A673 (cell line): ENCODE results near the gene PEX5. TPM values are rescaled to one million over a fixed set of nuclear protein-coding genes. Genes with fewer than 3 reads are reported as not detected.

Experiments
- Bru-seq: library from RNA; stranded (reverse); fragments of 400-500 nt; gene quantifications from one replicate; lab custom pipeline; 2021; lab: Mats Ljungman, UMichigan
- BruChase-seq, 2 experiments: library from RNA; stranded (reverse); fragments of 400-500 nt; gene quantifications; one replicate each; lab custom pipeline; 2021; lab: Mats Ljungman, UMichigan
- BruUV-seq: library from RNA; stranded (reverse); fragments of 400-500 nt; replicated peaks from 2 replicates; lab custom pipeline; 2021; lab: Mats Ljungman, UMichigan
- CTCF ChIA-PET: fragments of 300-600 bp; sonication (Branson Sonifier 250); formaldehyde crosslinking; loops from one replicate; lab custom pipeline; 2022; ENCODE audit warnings: antibody characterized with exemption; lab: Charles Lee
- POLR2A ChIA-PET: fragments of 300-600 bp; sonication (Branson Sonifier 250); formaldehyde crosslinking; loops from one replicate; lab custom pipeline; 2022; ENCODE audit warnings: antibody characterized with exemption; ENCODE audit not compliant: low non-redundant PET; lab: Charles Lee
- DNase-seq: peaks from one replicate; pipeline ENCODE4 v3.0.0-alpha.2; 2015; ENCODE audit warnings: low spot score
- H3K27ac ChIP-seq: fragments of 200-600 bp; sonication (generic); 2 replicates; pipeline ENCODE4 v1.5.1; 2016; ENCODE audit warnings: mixed run types, low read depth, mild to moderate bottlenecking, mixed read lengths, antibody characterized with exemption, low read length; ENCODE audit not compliant: poor library complexity, severe bottlenecking
- H3K27me3 ChIP-seq: fragments of 200-600 bp; sonication (generic); replicated peaks from 2 replicates; pipeline ENCODE4 v1.6.1; 2017; ENCODE audit warnings: mixed run types, low read depth, mild to moderate bottlenecking, mixed read lengths, antibody characterized with exemption, low read length; ENCODE audit not compliant: insufficient read depth, poor library complexity
- H3K36me3 ChIP-seq: fragments of 200-600 bp; sonication (generic); 2 replicates; pipeline ENCODE4 v1.6.1; 2016; ENCODE audit warnings: mixed run types, mild to moderate bottlenecking, mixed read lengths, antibody characterized with exemption, low read length; ENCODE audit not compliant: insufficient read depth, poor library complexity, severe bottlenecking
- H3K4me1 ChIP-seq: fragments of 200-600 bp; sonication (generic); 2 replicates; pipeline ENCODE4 v1.6.1; 2017; ENCODE audit warnings: mixed run types, mild to moderate bottlenecking, mixed read lengths, antibody characterized with exemption, low read length; ENCODE audit not compliant: insufficient read depth, poor library complexity, severe bottlenecking
- H3K4me3 ChIP-seq: fragments of 200-600 bp; sonication (generic); 2 replicates; pipeline ENCODE4 v1.5.1; 2016; ENCODE audit warnings: low read depth, mixed run types, mild to moderate bottlenecking, mixed read lengths, low read length; ENCODE audit not compliant: poor library complexity, severe bottlenecking
- H3K9me3 ChIP-seq: fragments of 200-600 bp; sonication (generic); 2 replicates; pipeline ENCODE4 v1.6.1; 2016; ENCODE audit warnings: mixed run types, low read depth, mild to moderate bottlenecking, mixed read lengths, antibody characterized with exemption, low read length; ENCODE audit not compliant: poor library complexity, severe bottlenecking
- EZH2 ChIP-seq: fragments of 200-600 bp; sonication (generic); IDR thresholded peaks from 2 replicates; pipeline ENCODE4 v1.6.1; 2017; ENCODE audit warnings: borderline replicate concordance, low read depth, mild to moderate bottlenecking, mixed read lengths, antibody characterized with exemption, low read length; ENCODE audit not compliant: poor library complexity, severe bottlenecking
- intact Hi-C: fragments of 100-400 bp; cut with micrococcal nuclease; formaldehyde crosslinking; loops from one replicate; pipeline ENCODE4 v1.10.0; 2022; ENCODE audit not compliant: unreplicated experiment
- long read RNA-seq: library from polyadenylated mRNA; stranded (forward); transcript quantifications from one replicate; pipeline ENCODE4 v2.0.0, GENCODE V29; 2022
- total RNA-seq: library from RNA; stranded (reverse); gene quantifications from 2 replicates; pipeline ENCODE4 v1.2.3, GENCODE V29; 2021
- TF ChIP-seq, protein P1 (sequence below): fragments of 300-800, 200-600 bp; sonication (generic); conservative IDR thresholded peaks from 2 replicates; pipeline ENCODE4 v1.5.1; 2017; ENCODE audit warnings: low read depth, mild to moderate bottlenecking, antibody characterized with exemption, low read length, moderate library complexity, mixed read lengths

The PEX5 gene
- 36.9 and 42.7 TPM in 2 replicates for total RNA-seq
- percentile 64 among the genes with signal in this experiment for Bru-seq, nascent RNA
- percentile 68 among the genes with signal in this experiment for BruChase-seq, experiment 1, labeled RNA remaining after a 2-hour chase
- BruChase-seq, experiment 2, labeled RNA remaining after a 6-hour chase: percentile 71 among the genes with signal in this experiment
- long read RNA-seq, partial matches to known transcripts: 0 of 1 reads
- long read RNA-seq, other reads (novel, unspliced or antisense): 1 of 1 reads

DNA sequence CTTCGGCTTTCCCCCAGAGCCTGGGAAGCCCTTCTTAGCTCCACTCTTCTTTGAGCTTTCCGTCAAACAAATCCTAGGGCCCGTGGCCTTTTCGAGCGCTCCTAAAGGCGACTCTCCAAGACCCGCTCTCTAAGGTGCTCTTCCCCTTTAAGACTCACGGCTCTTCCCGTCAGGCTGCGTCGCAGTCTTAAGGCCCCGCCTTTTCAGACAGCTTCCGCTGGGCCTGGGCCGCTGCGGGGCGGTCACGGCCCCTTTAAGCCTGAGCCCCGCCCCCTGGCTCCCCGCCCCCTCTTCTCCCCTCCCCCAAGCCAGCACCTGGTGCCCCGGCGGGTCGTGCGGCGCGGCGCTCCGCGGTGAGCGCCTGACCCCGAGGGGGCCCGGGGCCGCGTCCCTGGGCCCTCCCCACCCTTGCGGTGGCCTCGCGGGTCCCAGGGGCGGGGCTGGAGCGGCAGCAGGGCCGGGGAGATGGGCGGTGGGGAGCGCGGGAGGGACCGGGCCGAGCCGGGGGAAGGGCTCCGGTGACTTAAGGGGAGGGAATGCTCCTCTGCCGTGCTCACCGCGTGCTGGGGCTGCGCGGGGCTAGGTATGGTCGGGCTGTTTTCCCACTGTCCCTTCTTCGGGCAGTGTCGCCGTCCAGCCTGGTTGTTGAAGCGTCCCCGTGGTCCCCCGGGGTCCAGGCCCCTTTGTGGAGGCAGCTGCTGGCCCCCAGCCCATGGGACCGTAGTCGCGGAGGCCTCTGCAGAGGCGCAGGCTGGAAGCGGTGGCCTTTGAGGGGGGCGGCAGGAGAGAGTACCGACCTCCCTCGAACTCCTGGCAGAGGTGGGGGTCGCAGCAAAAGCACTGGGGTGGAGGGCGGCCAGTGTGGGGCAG, at the start of gene PEX5:
TSS of gene PEX5 (plus strand) at position 289 of the 870 bp plus-strand sequence. CDS start 692 bp downstream, outside the sequence.
- DNase-seq: peak; percentile 96
- intact Hi-C loops: no loop called here
- CTCF ChIA-PET: interaction anchor here (0.7 kb wide), 1 partner anchor 49 kb away, joined by 3 read pairs; no protein-coding TSS in a partner anchor
- no peaks in the 10 kb centered on the region for H3K9me3 ChIP-seq
- H3K27me3 ChIP-seq: no peaks in the 10 kb centered on the region
- H3K4me1 ChIP-seq: no peaks in the 10 kb centered on the region
- H3K27ac ChIP-seq: peak within 1 kb of the TSS; percentile 73
- TF ChIP-seq EZH2: no peak
- TF ChIP-seq, protein P1, sequence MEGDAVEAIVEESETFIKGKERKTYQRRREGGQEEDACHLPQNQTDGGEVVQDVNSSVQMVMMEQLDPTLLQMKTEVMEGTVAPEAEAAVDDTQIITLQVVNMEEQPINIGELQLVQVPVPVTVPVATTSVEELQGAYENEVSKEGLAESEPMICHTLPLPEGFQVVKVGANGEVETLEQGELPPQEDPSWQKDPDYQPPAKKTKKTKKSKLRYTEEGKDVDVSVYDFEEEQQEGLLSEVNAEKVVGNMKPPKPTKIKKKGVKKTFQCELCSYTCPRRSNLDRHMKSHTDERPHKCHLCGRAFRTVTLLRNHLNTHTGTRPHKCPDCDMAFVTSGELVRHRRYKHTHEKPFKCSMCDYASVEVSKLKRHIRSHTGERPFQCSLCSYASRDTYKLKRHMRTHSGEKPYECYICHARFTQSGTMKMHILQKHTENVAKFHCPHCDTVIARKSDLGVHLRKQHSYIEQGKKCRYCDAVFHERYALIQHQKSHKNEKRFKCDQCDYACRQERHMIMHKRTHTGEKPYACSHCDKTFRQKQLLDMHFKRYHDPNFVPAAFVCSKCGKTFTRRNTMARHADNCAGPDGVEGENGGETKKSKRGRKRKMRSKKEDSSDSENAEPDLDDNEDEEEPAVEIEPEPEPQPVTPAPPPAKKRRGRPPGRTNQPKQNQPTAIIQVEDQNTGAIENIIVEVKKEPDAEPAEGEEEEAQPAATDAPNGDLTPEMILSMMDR: no peak
- peak within 1 kb of the TSS; percentile 81 for H3K4me3 ChIP-seq
- POLR2A ChIA-PET: interaction anchor here (1.3 kb wide), 1 partner anchor 246 kb away, joined by 6 read pairs; the partner anchor contains the start of genes C12orf57 and RNU7-1
- no TSS peak for BruUV-seq
- H3K36me3 ChIP-seq: no peaks in the 10 kb centered on the region

DNA sequence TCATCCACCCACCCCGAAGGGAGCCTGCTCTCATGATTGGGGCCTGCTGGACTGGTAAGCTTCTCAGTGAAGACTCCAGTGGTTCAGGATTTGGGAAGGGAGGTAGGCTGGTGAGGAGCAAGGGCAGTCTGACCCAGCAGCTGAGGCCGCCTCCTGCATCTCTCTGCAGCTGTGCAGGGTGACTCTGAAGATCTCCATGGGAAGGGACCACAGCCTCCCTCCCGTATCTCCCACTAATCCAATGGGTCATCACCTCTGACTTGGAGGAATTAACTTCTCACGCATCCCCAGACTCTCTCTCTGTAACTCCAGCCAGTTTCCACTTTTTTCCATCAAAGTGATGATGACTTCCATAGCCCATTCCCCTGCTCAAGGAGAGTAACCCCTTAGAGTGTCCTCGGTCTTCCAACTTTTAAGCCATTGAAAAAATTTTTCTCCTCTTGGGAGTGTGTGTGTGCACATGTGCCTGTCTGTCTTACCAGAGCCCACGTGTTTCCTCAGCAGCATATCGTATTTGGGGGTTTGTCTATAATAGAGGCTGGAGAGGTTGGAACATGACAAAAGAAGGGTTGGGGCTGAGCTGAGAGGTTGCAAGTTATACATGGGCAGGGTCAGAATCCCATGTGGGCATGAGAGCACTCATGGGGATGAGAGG, 48.0 kb upstream of the PEX5 start:
- intact Hi-C loops: loop anchor here (1.0 to 2.0 kb wide), 3 partner anchors 47 to 497 kb away; no protein-coding TSS in a partner anchor
- POLR2A ChIA-PET: no interaction called here
- Histone ChIP-seq H3K27ac (no peak overlapping the region), H3K4me3 (no peak overlapping the region), H3K36me3 (no peaks in the 10 kb centered on the region), H3K27me3 (no peaks in the 10 kb centered on the region), H3K9me3 (no peaks in the 10 kb centered on the region), H3K4me1 (no peaks in the 10 kb centered on the region)
- BruUV-seq: no TSS peak
- TF ChIP-seq EZH2: no peak
- CTCF ChIA-PET: interaction anchor here (0.6 kb wide), 1 partner anchor 48 kb away, joined by 3 read pairs; the partner anchor contains the start of gene PEX5
- no peak for DNase-seq

DNA sequence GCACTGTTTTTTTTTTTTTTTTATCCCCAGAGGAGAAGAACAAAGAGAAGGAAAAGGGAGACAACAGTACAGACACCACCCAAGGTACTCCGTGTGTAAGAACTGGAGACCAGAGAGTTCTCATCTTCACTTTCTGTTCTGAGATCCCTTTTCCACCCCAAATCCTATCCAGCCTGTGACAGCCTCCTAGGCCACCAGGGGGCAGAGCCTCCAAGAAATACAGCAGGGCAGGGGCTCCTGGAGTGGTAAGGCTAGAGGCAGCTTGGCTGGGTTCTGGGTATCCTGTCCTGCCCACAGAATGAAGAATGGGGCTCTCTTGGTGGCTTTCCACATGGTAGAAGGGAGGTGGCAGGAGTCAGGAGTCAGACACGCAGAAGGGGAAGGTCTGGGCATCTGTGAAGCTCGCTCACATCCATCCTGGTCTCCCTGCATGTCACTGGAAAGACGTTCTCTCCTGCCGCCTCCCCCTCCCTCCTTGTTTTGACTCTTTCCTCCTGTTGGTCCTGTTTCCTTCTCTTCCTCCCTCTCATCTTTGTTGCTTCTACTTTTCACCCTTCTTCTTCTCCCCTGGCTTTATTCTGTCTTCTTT, 47.3 kb upstream of the PEX5 start:
- Histone ChIP-seq H3K27ac (no peak overlapping the region), H3K4me3 (no peak overlapping the region), H3K9me3 (no peaks in the 10 kb centered on the region), H3K27me3 (no peaks in the 10 kb centered on the region), H3K4me1 (no peaks in the 10 kb centered on the region), H3K36me3 (no peaks in the 10 kb centered on the region)
- CTCF ChIA-PET: no interaction called here
- TF ChIP-seq, protein P1: peak; percentile 85
- TF ChIP-seq EZH2: no peak
- DNase-seq: peak; percentile 80
- intact Hi-C loops: loop anchor here (1.0 to 2.0 kb wide), 3 partner anchors 46 to 496 kb away; no protein-coding TSS in a partner anchor
- POLR2A ChIA-PET: no interaction called here
- no TSS peak for BruUV-seq
